ENCODE measurements around the gene GZMB.
A peak's percentile ranks its signal among the peaks of the same experiment; 100 is the strongest.
"Not testable (repeated sequence)": the region's sequence is repeated elsewhere in the genome, so short reads cannot be mapped to it uniquely, and the experiment has no call there.

The GZMB gene

GRCh38 chr14:24630872-24631477 lies 3.0 kb downstream of the GZMB start:
- DNase-seq: no peak

- no peak for DNase-seq
Measured at GRCh38 chr14:24630087-24630871, 3.7 kb downstream of the GZMB start.

GRCh38 chr14:24629521-24629920 lies 4.5 kb downstream of the GZMB start:
- DNase-seq: no peak

- DNase-seq: no peak
Measured at GRCh38 chr14:24613747-24614146, 20.2 kb downstream of the GZMB start.

GRCh38 chr14:24613241-24613640 lies 20.7 kb downstream of the GZMB start:
- no peak for DNase-seq

- peak in 1 of 2 donors; percentile 29 for DNase-seq
Measured at GRCh38 chr14:24612196-24612595, 21.8 kb downstream of the GZMB start.

- peak in 1 of 2 donors; percentile 52 for DNase-seq
Measured at GRCh38 chr14:24609655-24610344, 24.2 kb downstream of the GZMB start, which contains the start of gene GZMH. Gene GZMH (minus strand): TSS chr14:24609685. CDS start chr14:24609613, 72 bp downstream.

- no peak for DNase-seq
Measured at GRCh38 chr14:24607635-24608514, 26.1 kb downstream of the GZMB start.

GRCh38 chr14:24607081-24607480 lies 26.9 kb downstream of the GZMB start:
- DNase-seq: no peak

GRCh38 chr14:24606297-24606696 lies 27.7 kb downstream of the GZMB start:
- DNase-seq: no peak

GRCh38 chr14:24605435-24606190 lies 28.4 kb downstream of the GZMB start:
- peak; percentile 71 to 73 for DNase-seq

- DNase-seq: no peak
Measured at GRCh38 chr14:24597403-24597802, 36.6 kb downstream of the GZMB start.

GRCh38 chr14:24595073-24595808 lies 38.7 kb downstream of the GZMB start:
- DNase-seq: no peak

- DNase-seq: not testable (repeated sequence)
Measured at GRCh38 chr14:24591004-24591403, 43.0 kb downstream of the GZMB start.

- DNase-seq: not testable (repeated sequence)
Measured at GRCh38 chr14:24584402-24584801, 49.6 kb downstream of the GZMB start.
